Pancreas (tissue), 10 donors: ENCODE results near the gene FCMR. TPM values are rescaled to one million over a fixed set of nuclear protein-coding genes. Genes with fewer than 3 reads are reported as not detected.
A peak's percentile ranks its signal among the peaks of the same experiment; 100 is the strongest.

Experiments used
- ATAC-seq, 4 donors: fragments of 200-7000 bp; cut with Tn5 transposase; one replicate each; pipeline versions ENCODE4 v1.8.0 to v1.9.1; 2020; ENCODE audit warnings: mild to moderate bottlenecking in 4 of 4, moderate library complexity in 4 of 4
- DNase-seq, 6 donors: peaks; one replicate each; pipeline ENCODE4 v3.0.0-alpha.2; 2020
- FAIRE-seq: peaks from 2 replicates; lab custom pipeline; 2012; peaks lifted over from hg19 to GRCh38; lab: Jason Lieb, UNC
- H3K27ac ChIP-seq, 4 donors: fragments of 200-600 bp; sonication (generic); 1 replicate in 3 of 4; 2 replicates in 1 of 4; pipeline versions ENCODE4 v1.5.0 to v1.8.0; 2020
- H3K27me3 ChIP-seq, 4 donors: fragments of 200-600 bp; one replicate each; pipeline ENCODE4 v1.8.0; 2021
- H3K36me3 ChIP-seq, 3 donors: fragments of 200-600 bp; sonication (generic) in 1 of 3; one replicate each; pipeline versions ENCODE4 v1.5.0 to v1.8.0; 2020 to 2021
- H3K4me1 ChIP-seq, 3 donors: fragments of 200-600 bp; one replicate each; pipeline ENCODE4 v1.8.0; 2021
- H3K4me3 ChIP-seq, 4 donors: fragments of 200-600 bp; sonication (generic) in 2 of 4; one replicate each; pipeline versions ENCODE4 v1.5.0 to v1.8.0; 2020 to 2021
- H3K9me3 ChIP-seq, 4 donors: fragments of 200-600 bp; one replicate each; pipeline ENCODE4 v1.8.0; 2021
- WGBS, 2 donors: extraction: QIAGEN DNeasy Blood & Tissue Kit; methylation state at CpG; one replicate each; pipeline ENCODE4 v1.1.7; 2013; 5-methylcytosine and 5-hydroxymethylcytosine counted together
- intact Hi-C, 3 donors: fragments of 100-400 bp; cut with DNase I; formaldehyde crosslinking; loops; one replicate each; pipeline versions ENCODE4 v1.11.1 to v1.14.2; 2022
- polyA plus RNA-seq, 2 donors: library from polyadenylated mRNA; stranded (reverse); fragments of 200-250 nt; gene quantifications; one replicate each; pipeline ENCODE4 v1.2.3, GENCODE V29; 2013
- total RNA-seq, 6 donors: library from RNA; stranded (reverse); fragmentation: NEBNext Ultra II Directional in 4 of 6; extraction: Animal tissue kit (Norgen Biotek cat#: 25700) in 4 of 6; gene quantifications; one replicate each; pipeline versions ENCODE4 v1.2.1 to v1.2.4, GENCODE V29; 2021 to 2023
- TF ChIP-seq, protein P1 (sequence below), 4 donors: fragments of 200-600 bp; sonication (generic) in 3 of 4; IDR thresholded peaks; one replicate each; pipeline versions ENCODE4 v1.5.0 to v1.8.0; 2021; ENCODE audit warnings: antibody characterized with exemption in 4 of 4
- donor health status: healthy with polysubstance abuse.
- donor health status: DM: no; HTN: no; CAD: no; lungs with moderate emphysema.
- donor health status: DM: no; HTN: no; CAD: no.
- donor health status: control.
- donor health status: control.
- donor health status: Bipolar disorder and iron deficiency.
- donor health status: DM: yes; HTN: yes; CAD: no.
- donor health status: DM: no; HTN: no; CAD: no.
- donor health status: DM: no; HTN: no; CAD: no.
- donor health status: DM: yes; HTN: yes; CAD: no.

FCMR gene
- total and polyA plus RNA-seq, 8 donors = 0.58 to 2.0 (median 0.97) TPM

DNA sequence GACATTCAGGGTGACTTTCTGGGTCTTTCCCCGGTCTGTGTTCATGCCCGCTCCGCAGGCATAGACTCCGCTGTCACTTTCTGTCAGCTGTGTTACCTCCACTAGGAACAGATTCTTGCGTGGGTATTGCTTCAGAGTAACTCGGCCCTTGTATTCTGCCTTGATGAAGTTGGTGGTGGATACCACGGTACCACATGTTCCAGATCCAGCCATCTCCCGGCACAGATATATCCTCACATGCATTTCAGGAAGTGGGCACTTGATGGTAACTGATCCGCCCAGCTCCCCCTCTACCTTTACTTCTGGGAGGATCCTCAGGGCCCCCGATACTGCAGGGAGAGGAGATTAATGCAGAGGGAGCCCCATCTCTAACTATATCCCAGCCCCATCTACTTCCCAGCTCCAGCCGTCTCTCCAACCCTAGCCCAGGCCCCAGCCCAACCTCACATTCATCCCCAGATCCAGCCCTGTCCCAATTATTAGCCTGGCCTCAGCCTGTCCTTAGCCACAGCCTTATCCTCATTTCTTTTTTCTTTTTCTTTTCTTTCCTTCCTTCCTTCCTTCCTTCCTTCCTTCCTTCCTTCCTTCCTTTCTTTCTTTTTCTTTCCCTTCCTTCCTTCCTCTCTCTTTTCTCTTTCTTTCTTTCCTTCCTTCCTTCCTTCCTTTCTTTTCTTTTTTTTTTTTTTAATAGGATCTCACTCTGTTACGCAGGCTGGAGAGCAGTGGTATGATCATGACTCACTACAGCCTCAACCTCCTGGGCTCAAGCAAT lies 7.8 kb downstream of the FCMR start:
- ATAC-seq (no peak), DNase-seq (no peak), FAIRE-seq (no peak)
- intact Hi-C loops = loop anchor here in 2 of 3 donors (5.0 to 10.0 kb wide), 3 partner anchors 177 to 429 kb away; no protein-coding TSS in a partner anchor
- H3K4me1 ChIP-seq = peaks cover 0 to 18% (median 0%) of the 10 kb centered on the region in 3 donors
- H3K36me3 ChIP-seq = no peaks in the 10 kb centered on the region
- 70 to 73% methylated on average over 12 of the region's 12 CpGs for WGBS, 2 donors
- no peak overlapping the region for H3K27ac ChIP-seq
- TF ChIP-seq, protein P1, sequence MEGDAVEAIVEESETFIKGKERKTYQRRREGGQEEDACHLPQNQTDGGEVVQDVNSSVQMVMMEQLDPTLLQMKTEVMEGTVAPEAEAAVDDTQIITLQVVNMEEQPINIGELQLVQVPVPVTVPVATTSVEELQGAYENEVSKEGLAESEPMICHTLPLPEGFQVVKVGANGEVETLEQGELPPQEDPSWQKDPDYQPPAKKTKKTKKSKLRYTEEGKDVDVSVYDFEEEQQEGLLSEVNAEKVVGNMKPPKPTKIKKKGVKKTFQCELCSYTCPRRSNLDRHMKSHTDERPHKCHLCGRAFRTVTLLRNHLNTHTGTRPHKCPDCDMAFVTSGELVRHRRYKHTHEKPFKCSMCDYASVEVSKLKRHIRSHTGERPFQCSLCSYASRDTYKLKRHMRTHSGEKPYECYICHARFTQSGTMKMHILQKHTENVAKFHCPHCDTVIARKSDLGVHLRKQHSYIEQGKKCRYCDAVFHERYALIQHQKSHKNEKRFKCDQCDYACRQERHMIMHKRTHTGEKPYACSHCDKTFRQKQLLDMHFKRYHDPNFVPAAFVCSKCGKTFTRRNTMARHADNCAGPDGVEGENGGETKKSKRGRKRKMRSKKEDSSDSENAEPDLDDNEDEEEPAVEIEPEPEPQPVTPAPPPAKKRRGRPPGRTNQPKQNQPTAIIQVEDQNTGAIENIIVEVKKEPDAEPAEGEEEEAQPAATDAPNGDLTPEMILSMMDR (IDR thresholded peaks at IDR 0.05) = no peak
- H3K27me3 ChIP-seq = no peaks in the 10 kb centered on the region
- H3K9me3 ChIP-seq = no peaks in the 10 kb centered on the region
- H3K4me3 ChIP-seq = no peak overlapping the region

DNA sequence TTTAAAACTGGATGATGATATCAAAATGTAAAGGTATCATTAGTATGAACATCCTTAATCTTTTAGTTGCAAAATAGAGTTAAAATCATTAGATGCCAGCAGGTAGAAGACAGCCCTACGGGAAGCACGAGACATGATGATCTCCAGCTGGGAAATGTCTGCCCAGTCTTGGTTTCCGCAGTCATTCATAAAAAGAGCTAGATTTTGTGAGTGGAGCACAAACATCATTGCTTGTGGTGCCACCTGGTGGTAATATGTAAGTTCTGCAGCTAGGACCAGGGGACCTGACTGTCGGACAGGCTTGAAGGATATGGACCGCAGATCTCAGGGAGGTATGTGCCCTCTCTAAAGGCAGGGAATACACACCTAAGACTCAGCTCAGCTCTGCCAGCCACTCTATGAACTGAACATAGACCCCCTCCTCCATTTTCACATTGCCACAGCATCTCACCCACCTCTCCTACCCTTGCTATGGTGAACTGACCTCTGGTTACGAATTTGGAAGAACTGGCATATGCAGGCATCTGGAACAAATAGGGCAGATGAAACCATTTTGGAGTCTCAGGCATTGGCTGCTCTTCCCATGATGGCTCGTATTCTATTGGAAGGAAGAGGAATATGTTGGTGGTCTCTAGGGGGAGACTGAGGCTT lies 9.2 kb downstream of the FCMR start:
- DNase-seq (peak in 5 of 6 donors; percentile 54 to 82 (median 66)), ATAC-seq (peak; percentile 42 to 62 (median 51)), FAIRE-seq (no peak)
- H3K27me3 ChIP-seq = no peaks in the 10 kb centered on the region
- 16 to 22% methylated on average over 7 of the region's 7 CpGs for WGBS, 2 donors
- intact Hi-C loops = loop anchor here in 2 of 3 donors (5.0 to 10.0 kb wide), 3 partner anchors 175 to 428 kb away; no protein-coding TSS in a partner anchor
- H3K36me3 ChIP-seq = no peaks in the 10 kb centered on the region
- TF ChIP-seq, protein P1 (IDR thresholded peaks at IDR 0.05) = peak; percentile 70 to 82 (median 81)
- H3K27ac ChIP-seq = no peak overlapping the region
- peaks cover 0 to 27% (median 7%) of the 10 kb centered on the region in 3 donors for H3K4me1 ChIP-seq
- H3K4me3 ChIP-seq = no peak overlapping the region
- H3K9me3 ChIP-seq = no peaks in the 10 kb centered on the region

DNA sequence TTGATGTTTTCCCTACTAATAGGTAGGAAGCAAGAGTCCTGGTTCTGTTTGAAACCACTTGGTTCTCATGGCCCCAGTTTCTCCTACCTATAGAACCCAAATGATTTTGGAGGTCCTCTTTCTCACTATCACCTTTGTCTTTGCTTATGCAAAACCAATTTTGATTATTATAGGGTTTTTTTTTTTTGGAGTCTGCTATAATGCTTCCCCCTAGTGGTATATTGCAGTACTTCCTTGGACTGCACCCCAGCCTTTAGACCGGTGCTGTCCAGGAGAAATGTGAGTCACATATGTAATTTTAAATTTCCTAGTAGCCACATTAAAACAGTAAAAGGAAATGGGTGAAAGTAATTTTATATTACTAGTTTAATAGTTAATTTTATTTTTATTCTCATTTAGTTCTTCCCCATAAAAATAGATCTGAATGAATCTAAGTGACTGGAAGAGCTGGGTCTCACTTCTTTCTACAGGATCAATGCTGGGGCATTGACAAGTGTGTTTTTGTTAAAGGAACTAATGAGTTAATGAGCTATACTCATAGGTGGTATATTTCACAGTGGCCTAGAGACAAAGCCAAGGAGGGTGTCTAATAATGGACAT lies 10.6 kb downstream of the FCMR start:
- DNase-seq (peak in 2 of 6 donors; percentile 26 to 43), ATAC-seq (peak; percentile 29 to 67 (median 46)), FAIRE-seq (peak; percentile 69)
- no peaks in the 10 kb centered on the region for H3K36me3 ChIP-seq
- TF ChIP-seq, protein P1 (IDR thresholded peaks at IDR 0.05) = peak; percentile 87 to 93 (median 88)
- H3K27ac ChIP-seq = no peak overlapping the region
- H3K4me3 ChIP-seq = no peak overlapping the region
- peaks cover 0 to 27% (median 7%) of the 10 kb centered on the region in 3 donors for H3K4me1 ChIP-seq
- H3K9me3 ChIP-seq = no peaks in the 10 kb centered on the region
- WGBS, 2 donors = 0% methylated on average over 1 of the region's 1 CpG
- H3K27me3 ChIP-seq = no peaks in the 10 kb centered on the region
- intact Hi-C loops = loop anchor here in 2 of 3 donors (5.0 to 10.0 kb wide), 3 partner anchors 174 to 426 kb away; no protein-coding TSS in a partner anchor

DNA sequence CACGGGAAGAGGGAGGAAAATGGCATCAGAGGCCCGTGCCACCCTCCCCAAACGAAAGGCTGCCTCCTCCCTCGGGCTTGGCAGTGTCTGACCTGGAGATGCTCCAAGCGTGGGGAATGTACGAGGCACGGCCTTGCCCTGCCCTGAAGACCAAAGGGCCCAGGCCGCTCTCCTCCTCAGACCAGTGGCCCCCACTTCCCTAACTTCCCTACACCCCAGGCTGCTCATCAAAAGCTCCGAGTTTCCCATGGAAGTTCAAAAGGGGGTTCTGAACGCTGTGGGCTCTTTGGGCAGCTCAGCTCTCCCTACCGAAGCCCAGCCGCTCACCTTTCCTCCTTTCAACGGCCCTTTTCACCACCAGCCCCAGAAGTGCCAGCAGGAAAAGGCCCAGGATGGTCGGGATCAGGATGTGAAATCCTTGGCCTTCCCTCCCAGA lies 11.8 kb downstream of the FCMR start:
- Histone ChIP-seq H3K36me3 (no peaks in the 10 kb centered on the region), H3K27ac (peak overlapping the region; percentile 59 to 93 (median 74)), H3K4me3 (peak overlapping the region; percentile 23 to 49 (median 38)), H3K4me1 (peaks cover 0 to 27% (median 7%) of the 10 kb centered on the region in 3 donors), H3K27me3 (no peaks in the 10 kb centered on the region), H3K9me3 (no peaks in the 10 kb centered on the region)
- WGBS, 2 donors = 31 to 37% methylated on average over 13 to 14 of the region's 14 CpGs
- peak in 3 of 4 donors; percentile 3 to 13 (median 4) for ATAC-seq
- FAIRE-seq = no peak
- DNase-seq = peak in 1 of 6 donors; percentile 77
- intact Hi-C loops = loop anchor here in 2 of 3 donors (5.0 to 10.0 kb wide), 3 partner anchors 173 to 425 kb away; no protein-coding TSS in a partner anchor
- TF ChIP-seq, protein P1 (IDR thresholded peaks at IDR 0.05) = no peak
